ENCODE results near the gene ERICH6B. TPM values are rescaled to one million over a fixed set of nuclear protein-coding genes. Genes with fewer than 3 reads are reported as not detected.

Gene ERICH6B
- total RNA-seq, 1 experiment from 2014 or later = not detected

DNA sequence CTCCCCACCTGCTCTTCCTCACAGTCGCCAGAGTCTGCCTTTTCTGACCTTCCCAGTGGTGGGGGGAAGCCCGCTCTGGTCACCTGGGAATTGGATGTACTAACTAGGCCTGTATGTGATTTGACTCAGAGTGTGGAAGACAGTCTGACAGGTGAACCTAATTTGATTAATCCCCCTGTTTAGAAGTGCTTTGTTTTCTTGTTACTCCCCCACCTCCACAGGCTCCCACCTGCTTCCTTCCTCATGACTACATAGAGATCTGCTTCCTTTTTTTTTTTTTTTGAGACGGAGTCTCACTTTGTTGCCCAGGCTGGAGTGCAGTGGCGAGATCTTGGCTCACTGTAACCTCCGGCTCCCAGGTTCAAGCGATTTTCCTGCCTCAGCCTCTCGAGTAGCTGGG is 106.8 kb downstream of the ERICH6B start:
- no peak for DNase-seq (ENCODE audit: extremely low read depth, low read depth)

DNA sequence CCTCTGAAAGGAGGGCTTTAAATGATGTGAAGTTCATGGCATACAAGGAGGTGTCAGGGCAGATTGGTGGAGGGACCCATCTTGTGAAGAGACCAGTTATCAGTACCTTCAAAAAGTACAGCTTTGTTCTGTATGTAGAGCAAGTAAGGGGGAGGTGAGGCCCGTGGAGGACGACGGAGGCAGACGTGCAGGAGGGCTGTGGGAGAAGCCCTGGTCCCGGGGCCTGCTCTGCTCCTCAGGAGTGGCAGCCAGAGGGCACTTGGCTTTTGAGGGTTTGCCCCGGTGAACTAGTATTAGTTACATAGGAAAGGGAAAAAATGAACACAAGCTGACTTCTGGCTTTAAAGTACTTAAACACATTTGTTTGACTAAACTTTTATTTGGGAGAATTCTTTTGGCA is 108.7 kb downstream of the ERICH6B start:
- no peak for DNase-seq (ENCODE audit: extremely low read depth, low read depth)

DNA sequence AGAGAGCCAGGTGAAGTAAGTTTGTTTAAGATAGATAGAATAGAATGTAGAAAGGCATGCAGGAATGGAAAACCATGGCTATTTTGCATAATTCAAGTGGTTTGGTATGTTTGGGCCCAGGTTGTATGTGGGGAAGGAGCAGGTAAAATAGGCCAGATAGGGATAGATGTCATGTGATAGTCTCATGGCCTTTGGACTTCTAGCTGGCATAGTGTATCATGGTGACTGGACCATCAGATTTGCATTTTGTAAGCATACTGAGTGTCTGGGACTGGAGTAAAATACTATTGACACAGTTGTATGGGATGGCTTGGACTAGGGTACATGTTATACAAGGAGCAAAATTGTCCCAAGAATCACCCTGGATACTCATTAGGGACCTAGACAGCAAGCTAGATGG is 111.9 kb downstream of the ERICH6B start:
- no peak for DNase-seq (ENCODE audit: extremely low read depth, low read depth)

DNA sequence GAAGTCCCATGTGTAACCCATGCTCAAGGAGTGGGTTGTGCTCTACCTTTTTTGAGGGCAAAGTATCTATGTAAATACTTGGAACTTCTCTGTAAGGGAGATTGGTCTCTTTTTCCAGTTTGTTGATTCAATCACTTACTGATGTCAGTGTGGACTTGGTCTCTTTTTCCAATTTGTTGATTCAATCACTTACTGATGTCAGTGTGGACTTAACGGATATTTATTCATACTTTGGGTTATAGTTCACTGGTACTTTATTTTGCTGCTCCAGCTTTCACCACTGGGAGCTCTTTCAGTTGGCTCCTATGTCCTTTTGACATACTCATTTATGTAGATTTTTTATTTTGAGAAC is 114.4 kb downstream of the ERICH6B start:
- no peak for DNase-seq (ENCODE audit: extremely low read depth, low read depth)

GRCh38 chr13:45500492-45501174 is 114.9 kb downstream of the ERICH6B start:
- DNase-seq (ENCODE audit: extremely low read depth, low read depth) = peak; percentile 58

DNA sequence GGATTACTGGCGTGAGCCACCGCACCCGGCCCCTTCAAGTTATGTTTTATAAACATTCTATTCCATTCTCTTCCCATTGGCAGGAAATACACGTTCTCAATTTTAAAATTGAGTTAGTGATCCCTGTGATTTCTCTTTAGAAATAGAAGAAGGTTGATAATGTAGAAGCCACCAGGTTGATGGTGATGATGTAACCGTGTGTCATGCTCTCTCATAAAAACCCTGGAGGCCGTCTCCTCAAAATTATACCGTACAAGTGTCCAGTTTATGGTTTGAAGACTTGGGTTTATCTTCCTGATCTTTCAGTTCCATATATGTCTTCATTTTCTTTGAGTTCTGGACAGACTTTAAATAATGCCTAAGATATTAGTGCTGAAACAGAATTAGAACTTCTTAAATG is 118.6 kb downstream of the ERICH6B start:
- no peak for DNase-seq (ENCODE audit: extremely low read depth, low read depth)

DNA sequence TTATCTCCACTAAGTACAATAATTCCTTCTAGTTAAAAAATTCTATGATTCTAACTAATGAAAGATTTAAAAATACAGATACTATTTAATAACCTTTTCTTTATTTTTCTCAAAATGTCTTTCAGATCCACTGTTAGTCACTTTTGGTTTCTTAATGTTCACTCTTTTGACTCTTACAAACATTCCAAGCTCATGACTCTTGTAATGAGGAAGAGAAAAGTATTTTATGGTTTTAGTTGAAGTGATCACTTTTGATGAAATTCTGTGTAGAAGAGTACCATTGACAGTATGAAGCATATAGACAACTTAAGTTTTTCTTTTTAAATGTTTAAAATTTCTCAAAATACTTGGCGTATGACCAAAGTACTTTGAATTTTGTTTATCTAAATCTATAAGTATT is 123.0 kb downstream of the ERICH6B start:
- DNase-seq (ENCODE audit: extremely low read depth, low read depth) = no peak

Small RNA genes within 50 kb of the gene (small RNA-seq; reads per million reads assigned to genes)
- gene RNA5SP27 (0 reads per million in 2 experiments), gene TIMM9P3 (0 to 0.06 reads per million in 2 experiments)

Other genes starting within 250 kb of the ERICH6B start
- gene SLC25A30, start 197.4 kb downstream of the ERICH6B start, total RNA-seq (2014; rRNA removed; shearing (Covaris generic)) = 10.7 and 11.6 TPM in 2 replicates
- 17.3 and 19.8 TPM in 2 replicates for gene COG3, start 150.8 kb downstream of the ERICH6B start, total RNA-seq (2014; rRNA removed; shearing (Covaris generic))
- 0.81 and 1.1 TPM in 2 replicates for gene CBY2, start 86.6 kb upstream of the ERICH6B start, total RNA-seq (2014; rRNA removed; shearing (Covaris generic))
- not detected in 2 replicates for gene SIAH3, start 236.0 kb upstream of the ERICH6B start, total RNA-seq (2014; rRNA removed; shearing (Covaris generic))

Data from NCI-H460 (cell line).